Esophagus mucosa (tissue), 1 donor: ENCODE results near the gene B4GALT5. TPM values are rescaled to one million over a fixed set of nuclear protein-coding genes. Genes with fewer than 3 reads are reported as not detected.
"Not testable (repeated sequence)": the region's sequence is repeated elsewhere in the genome, so short reads cannot be mapped to it uniquely, and the experiment has no call there.

Experiments used
- ATAC-seq: fragments of 200-7000 bp; cut with Tn5 transposase; one replicate; pipeline ENCODE4 v1.9.1; 2020
- total RNA-seq: library from RNA; stranded (reverse); gene quantifications from one replicate; pipeline ENCODE4 v1.2.4, GENCODE V29; 2023
- donor health status: DM: yes; HTN: yes; CAD: no.

Gene B4GALT5
- total RNA-seq, 1 donor from 2014 or later = 31.3 TPM

DNA sequence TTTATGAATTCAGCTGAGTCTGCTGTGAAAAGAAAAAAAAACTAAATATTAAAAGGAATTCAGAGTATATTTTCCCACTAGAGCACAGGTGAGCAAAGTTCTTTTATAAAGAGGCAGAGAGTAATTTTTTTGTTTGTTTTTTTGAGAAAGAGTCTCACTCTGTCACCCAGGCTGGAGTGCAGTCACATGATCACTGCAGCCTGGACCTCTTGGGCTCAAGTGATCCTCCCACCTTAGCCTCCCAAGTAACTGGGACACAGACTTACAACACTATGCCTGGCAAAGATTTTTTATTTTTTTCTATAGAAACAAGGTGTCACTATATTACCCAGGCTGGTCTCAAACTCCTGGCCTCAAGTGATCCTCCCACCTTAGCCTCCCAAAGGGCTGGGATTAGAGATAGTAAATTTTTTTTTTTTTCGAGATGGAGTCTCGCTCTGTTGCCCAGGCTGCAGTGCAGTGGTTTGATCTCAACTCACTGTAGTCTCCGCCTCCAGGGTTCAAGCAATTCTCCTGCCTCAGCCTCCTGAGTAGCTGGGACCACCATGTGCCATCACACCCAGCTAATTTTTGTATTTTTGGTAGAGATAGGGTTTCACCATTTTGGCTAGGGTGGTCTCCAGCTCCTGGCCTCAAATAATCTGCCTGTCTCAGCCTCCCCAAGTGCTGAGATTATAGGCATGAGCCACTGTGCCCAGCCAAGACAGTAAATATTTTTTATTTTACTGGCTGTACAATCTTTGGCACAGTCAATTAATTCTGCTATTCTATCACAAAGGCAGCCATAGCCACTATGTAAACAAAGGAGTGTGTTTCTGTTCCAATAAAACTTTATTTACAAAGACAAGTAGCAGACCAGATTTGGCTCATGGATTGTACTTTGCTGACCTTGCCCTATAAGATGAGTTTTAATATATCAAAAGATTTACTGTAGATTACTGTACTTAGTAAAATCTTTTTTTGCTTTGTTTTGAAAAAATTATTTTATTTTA lies 14.5 kb upstream of the B4GALT5 start:
- ATAC-seq = no peak

DNA sequence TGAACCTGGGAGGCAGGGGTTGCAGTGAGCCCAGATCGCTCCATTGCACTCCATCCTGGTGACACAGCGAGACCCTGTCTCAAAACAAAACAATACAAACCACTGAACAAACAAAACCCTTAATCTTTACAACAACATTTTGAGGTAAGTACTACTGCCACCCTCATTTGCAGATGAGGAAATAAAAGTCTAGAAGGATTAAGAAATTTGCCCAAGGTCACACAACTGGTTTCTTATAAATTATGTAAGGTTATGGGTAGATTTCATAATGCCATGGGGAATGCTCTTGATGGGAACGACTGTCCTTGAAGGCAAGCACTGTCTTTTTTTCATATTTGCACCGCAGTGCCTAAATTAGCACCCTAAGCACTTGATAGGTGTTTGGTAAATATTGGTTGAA lies 13.8 kb upstream of the B4GALT5 start:
- ATAC-seq = peak; percentile 59

DNA sequence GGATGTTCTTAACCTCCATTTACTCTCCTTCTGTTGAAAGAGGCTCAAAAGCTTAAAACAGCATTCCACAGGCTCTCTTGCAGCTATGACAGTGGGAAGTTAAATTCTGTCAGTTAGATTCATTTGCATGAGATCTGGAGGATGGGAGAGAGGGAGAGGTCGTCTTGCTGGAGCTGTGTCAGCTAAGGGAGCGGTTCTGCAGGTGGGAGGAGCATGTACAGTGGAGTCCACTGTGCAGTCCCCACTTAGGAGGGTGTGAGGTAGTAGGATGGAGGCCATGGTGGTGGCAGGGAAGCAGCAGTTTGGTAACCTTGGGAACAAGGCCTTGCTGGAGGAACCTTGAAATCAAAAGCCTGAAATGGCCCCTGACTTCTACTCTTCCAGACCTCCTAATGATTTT lies 12.0 kb upstream of the B4GALT5 start:
- ATAC-seq = peak; percentile 64

DNA sequence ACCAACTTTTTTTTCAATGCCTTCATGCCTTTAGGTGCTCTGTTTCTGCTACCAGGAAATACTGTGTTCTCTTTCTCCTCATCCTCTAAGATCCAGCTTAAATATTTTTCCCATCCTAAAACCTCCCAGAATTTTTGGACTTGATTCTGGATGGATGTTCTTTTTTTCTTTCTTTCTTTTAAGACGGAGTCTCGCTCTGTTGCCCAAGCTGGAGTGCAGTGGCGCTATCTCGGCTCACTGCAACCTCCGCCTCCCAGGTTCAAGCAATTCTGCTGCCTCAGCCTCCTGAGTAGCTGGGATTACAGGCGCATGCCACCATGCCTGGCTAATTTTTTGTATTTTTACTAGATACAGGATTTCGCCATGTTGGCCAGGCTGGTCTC lies 11.5 kb upstream of the B4GALT5 start:
- ATAC-seq = not testable (repeated sequence)

DNA sequence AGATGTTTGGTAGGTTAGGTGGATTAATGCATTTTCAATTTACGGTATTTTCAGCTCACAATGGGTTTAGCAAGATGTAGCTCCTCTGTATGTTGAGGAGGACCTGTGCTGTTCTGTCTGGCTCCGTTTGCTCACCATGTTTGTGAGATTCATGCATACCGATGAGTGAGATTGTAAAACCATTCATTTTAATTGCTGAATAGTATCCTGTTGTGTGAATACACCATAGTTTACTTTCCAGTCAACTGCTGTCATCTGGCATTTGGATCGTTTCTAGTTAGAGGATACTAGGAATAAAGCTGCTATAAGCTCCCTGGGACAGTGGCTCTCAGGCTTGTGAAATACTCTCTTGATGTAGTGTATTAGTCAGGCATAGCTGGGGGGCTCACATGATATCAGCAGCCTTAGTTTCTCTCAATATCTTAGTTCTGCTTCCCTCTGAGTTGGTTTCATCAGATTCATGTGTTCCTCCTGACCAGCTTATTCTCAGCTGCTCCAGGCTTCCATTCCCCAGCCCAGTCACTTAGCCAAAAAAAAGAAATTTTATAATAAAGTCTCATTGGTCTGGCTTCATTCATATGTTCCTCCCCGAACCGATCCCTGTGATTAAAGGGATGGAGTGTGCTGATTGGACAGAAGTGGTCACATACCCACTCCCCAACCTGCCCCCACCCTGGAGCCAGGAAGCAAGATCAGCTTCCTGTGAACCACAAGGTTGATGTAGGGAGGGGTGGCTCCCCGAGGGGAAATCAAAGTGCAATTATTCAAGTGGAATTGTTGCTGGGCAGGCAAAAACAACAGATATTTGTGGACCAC lies 10.9 kb upstream of the B4GALT5 start:
- peak; percentile 64 for ATAC-seq

DNA sequence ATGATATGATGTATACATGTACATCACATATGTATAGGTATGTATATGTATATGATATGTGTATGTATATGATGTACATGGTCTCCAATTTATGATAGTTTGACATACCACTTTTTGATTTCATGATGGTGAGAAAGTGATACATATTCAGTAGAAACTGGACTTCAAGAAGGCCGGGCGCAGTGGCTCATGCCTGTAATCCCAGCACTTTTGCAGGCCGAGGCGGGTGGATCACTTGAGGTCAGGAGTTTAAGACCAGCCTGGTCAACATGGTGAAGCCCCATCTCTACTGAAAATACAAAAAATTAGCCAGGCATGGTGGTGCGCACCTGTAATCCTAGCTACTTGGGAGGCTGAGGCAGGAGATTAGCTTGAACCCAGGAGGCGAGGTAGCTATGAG lies 10.1 kb upstream of the B4GALT5 start:
- ATAC-seq = not testable (repeated sequence)

DNA sequence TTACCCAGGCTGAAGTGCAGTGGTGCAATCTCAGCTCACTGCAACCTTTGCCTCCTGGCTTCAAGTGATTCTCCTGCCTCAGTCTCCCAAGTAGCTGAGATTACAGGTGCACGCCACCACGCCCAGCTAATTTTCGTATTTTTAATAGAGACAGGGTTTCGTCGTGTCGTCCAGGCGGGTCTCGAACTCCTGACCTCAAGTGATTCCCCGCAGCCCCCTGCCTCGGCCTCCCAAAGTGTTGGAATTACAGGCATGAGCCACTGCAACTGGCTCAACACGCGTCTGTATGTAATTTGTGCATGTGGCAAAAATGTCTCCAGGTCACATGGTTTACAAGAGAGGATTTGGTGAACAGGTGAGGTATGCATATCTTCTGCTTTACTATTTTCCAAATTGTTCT lies 7.6 kb upstream of the B4GALT5 start:
- ATAC-seq = not testable (repeated sequence)

DNA sequence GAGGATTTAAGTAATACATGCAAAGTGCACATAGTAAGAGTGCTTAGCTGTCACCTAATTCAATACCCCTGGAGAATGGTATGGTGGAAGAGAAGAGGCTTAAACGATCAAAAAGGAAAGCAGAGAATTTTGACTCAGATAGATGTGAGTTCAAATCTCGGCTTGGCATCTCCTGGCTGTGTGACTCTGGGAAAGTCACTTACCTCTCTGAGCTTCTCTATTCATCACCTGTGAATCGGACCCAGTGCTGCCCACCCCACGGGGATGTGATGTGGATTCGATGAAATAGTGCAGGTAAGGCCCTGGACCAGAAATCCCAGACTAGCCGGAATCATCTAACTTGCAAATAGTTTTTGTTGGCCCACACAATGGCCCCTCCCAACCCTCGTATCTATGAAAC lies 1.8 kb upstream of the B4GALT5 start:
- ATAC-seq = no peak

DNA sequence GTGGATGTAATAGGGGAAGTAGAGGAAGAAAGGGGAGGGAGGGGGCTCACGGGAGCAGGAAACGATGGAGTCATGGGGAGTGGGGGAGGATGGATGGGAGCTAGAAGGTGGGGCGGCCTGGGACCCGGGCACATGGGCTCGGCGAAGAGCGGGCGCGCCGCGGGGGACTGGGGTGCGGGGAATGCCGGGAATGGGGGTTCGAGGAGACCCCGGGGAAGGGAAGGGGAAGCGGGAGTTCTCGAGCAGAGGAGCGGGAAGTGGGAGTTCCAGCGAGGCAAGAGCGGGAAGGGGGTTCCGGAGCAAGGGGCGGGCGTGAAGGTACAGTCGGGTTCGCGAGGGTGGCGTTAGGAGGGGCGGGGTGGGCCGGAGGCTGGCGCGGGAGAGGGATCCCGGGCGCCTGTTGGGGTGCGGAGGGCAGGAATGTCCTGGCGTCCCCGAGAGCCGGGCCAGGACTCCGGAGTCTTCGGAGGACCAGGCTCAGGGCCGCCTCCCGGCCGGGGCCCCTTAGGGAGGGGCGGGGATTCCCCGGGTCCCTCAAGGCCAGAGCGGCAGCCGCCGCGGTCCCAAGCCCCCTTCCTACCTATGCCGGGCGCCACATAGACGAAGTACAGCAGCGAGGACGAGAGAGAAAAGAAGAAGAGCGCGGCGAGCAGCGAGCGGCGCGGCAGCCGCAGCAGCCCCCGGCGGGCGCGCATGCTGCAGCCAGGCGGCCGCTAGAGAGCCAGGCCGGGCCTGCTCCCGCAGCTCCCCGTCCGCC lies 504 bp downstream of the B4GALT5 start:
- ATAC-seq = peak; percentile 40

DNA sequence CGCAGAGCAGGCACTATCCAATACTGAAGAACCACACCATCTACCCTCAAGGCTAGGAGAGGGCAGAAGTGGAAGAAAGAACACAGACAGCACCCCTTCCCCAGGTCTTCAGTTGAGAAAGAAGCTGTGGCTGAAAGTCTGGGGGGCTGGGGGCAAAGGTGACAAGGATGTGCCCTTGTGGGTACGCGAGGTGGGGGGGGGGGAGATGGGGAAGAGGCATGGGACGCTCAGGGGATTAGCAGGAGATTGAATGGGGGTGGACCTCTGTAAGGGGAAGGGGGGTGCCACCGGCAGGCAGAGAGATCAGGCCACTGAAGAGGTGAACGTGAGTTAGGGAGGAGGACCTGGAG lies 1.1 kb downstream of the B4GALT5 start:
- no peak for ATAC-seq

DNA sequence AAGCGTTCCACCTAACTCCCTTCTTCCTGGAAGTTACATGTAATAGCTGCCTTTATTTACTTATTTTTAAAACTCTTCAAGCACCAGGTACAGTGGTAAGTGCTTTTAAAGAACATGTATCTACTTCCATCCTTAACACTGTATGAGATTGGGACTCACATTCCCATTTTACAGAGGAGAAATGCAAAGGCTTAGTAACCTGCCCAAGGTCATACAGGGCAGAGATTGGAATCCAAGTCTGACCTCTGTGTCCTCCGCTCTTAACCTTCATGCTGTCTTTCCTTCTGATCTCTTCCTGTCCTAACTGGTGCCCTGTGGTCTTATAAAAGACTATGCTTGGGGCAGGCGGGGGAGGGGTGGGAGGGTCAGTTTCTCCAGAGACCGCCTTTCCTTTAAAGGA lies 1.6 kb downstream of the B4GALT5 start:
- ATAC-seq = no peak

DNA sequence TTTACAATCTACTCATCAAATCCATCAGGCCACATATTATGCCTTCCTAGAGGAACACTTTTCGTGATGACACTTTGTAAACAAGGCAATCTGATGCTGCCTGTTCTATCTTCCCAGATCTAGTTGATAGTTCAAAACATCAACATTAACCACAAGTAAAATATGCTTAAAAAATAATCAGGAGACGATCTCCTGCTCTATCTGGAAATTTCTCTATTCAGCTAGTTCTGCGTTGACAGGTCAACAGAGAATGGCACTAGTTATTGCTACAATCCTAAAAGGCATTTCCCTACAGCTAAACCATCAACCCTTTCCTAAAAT lies 2.1 kb downstream of the B4GALT5 start:
- no peak for ATAC-seq

DNA sequence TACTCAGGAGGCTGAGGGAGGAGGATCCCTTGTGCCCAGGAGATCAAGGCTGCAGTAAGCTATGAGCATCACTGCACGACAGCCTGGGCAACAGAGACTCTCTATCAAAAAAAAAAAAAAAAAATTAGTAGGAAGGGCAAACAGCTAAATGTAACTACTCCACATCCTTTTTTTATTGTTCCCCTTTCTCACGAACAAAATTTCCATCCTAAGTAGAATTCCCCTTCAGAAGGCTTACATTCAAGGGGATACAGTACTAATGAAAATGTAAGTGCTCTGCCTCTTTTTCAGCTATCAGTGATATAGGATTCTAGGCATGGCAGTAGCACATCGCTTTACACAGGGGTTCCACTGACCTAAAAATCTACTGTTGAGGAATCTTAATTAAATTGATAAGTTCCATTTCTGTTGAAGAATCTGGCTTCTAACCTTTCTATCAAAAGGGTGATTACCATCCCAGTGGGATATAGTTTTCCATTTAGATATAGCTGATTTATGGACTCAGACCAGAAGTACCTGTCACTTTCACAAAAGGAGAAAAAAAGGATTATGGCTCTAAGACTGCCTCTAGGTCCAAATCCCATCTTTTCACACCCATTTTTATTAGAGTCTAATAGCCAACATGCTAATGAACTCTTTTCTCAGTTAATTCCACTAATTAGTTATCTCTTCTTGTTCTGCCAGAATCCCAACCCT lies 2.6 kb downstream of the B4GALT5 start:
- no peak for ATAC-seq

DNA sequence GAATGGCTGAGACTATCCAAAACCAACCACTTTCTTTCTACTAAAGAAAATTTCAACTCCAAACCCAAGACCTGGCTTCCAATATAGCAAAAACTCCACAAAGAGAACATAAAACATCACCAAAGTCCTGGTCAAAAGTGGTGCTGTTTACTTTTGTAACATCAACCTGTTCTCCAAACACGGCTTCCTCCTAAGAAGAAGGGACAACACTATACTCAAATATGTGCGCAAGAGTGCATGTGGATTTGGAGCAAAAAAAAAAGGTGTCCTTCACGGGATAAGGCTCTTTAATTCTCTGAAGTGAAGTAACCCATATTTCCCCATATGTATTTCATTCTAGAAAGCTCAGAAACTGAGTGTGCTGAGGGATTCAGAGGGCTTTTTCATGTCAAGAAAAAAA lies 6.6 kb downstream of the B4GALT5 start:
- ATAC-seq = no peak

DNA sequence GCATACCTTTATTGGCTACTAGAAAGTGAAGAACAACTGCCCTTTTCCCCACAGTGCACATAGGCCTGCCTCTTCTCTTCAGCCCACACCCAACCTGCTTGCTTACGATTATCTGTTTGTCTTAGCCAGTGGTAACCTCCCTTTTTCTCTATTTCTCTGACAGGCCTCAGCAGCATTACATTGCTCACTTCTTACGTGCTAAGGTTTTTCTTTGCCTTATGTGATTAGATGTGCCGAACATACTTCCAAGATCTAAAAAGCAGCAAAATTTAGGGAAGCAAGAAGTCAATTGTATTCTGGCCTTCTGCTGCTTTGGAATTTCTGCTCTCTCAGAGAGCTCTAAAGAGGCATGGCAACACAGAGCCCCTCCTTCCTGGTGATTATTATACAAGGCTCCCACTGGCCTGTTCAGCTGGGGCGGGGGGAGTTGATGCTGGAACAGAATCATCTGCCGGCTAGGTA lies 7.0 kb downstream of the B4GALT5 start:
- ATAC-seq = peak; percentile 56

DNA sequence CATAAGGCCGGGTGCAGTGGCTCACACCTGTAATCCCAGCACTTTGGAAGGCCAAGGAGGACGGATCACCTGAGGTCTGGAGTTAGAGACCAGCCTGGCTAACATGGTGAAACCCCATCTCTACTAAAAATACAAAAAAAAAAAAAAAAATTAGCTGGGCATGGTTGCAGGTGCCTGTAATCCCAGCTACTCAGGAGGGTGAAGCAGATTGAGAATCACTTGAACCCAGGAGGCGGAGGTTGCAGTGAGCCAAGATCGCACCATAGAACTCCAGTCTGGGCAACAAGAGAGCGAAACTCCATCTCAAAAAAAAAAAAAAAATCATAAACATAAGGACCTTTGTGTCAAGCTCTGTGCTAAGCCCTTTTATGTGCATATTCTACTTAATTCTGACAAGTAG lies 7.8 kb downstream of the B4GALT5 start:
- ATAC-seq = not testable (repeated sequence)

DNA sequence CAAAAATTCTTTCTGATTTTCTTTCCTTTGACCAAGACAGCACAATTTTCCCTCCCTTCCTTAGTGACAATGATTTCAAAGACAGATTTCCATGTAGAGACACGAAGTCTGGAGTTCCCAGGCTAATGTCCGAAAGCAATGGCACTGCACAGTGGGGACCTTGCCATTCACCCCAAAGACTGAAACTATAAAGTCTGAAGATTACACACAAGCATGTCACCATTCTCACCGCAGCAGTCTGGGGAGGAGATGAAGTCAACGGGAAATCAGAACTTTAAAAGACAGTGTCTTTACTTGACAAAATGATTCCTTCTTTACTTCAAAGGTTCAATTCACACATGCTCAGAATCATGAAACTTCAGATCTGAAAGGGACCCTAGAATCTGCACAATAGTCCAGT lies 8.3 kb downstream of the B4GALT5 start:
- ATAC-seq = no peak

DNA sequence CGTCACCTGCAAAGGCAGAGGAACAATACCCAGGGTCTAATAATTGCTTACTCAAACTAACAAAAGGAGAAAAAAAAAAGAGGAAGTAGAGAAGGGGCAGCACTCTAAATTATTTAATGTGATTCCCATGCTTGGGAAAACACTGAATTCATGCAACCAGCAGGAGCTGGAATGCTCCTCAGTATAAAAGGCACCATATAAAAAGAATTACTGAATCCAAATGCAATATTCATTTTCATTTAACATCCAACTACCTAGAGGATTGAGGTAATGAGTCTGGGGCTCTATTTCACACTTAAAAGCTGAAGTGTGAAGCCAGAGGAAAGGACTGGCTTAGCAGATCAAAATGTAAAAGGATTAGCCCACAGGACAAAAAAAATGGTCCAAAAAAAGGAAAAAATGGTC lies 8.7 kb downstream of the B4GALT5 start:
- ATAC-seq = no peak

DNA sequence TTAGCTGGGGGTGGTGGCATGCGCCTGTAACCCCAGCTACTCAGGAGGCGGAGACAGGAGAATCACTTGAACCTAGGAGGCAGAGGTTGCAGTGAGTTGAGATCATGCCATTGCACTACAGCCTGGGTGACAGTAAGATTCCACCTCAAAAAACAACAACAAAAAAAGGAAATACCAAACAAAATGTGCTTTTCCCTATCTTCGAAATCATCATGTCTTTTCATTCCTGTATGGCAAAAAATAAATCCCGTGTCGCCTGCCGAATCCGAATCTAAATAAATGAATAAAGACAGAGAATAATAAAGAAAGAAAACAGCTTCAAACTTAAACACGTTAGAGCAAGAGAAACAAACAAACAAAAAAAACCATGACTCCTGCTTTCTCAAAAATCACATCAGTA lies 11.8 kb downstream of the B4GALT5 start:
- ATAC-seq = no peak

DNA sequence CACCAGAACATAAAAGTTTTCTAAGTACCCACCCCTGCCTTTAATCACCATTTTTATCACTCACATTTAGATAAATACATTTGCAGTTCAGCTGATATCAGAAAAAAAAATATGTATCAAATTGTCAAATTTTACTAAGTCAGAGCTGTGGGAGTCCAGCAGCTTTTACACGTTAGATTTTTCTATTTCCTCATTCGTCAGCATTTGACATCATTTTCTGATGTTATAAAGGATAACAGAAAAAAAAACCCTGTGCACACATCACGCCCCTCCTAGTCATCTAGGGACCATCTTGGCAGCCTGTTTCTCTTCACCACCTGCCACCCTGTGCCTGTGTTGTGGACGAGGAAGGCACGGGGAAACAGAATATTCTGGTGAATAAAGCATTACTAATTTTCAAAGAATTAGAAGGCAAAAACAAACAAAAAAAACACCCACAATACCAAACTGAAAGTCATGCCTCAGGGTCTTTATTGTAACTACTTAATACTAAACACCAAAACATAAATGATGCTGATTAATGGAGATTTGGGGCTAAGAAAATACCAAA lies 12.4 kb downstream of the B4GALT5 start:
- no peak for ATAC-seq

DNA sequence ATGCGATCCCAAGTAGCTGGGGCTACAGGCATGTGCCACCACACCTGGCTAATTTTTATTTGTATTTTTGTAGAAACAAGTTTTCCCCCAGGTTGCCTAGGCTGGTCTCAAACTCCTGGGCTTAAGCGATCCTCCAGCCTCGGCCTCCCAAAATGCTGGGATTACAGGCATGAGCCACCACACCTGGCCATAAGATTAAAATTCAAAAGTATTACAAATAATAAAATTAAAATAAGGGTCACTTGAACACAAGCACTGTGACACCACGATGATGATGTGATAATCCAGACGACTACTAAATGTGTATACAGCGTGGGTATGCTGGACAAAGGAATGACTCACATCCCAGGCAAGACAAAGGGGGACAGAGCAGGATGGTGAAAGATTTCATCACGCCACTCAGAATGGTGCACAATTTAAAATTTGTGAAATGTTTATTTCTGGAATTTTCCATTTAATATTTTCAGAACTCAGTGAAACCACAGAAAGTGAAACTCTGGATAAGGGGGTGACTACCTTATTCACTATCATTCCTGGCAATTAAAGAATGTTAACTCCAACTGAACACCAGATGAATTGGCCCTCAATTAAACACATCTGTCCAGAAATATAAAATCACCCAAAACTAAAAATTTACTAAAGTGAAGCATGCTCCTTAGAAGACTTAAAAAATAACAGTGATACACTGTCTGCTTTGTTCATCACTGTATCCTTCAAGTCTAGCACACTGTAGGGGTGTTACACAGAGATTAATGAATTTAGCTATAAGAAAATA lies 13.1 kb downstream of the B4GALT5 start:
- peak; percentile 75 for ATAC-seq
